D721Med (cell line): ENCODE results near the gene SSH2.

Source experiments
- DNase-seq: peaks from one replicate; pipeline ENCODE4 v3.0.0; 2011; ENCODE audit warnings: low spot score; ENCODE audit not compliant: insufficient read length
- FAIRE-seq: peaks from 2 replicates; lab custom pipeline; 2011; peaks lifted over from hg19 to GRCh38; lab: Jason Lieb, UNC
- CTCF ChIP-seq: IDR thresholded peaks from 2 replicates; pipeline ENCODE4 v1.5.1; 2012; ENCODE audit warnings: mild to moderate bottlenecking, control low read depth; ENCODE audit not compliant: insufficient read depth; ENCODE audit errors: missing control alignments

SSH2 gene

GRCh38 chr17:29723278-29724047 lies 206.6 kb downstream of the SSH2 start:
- FAIRE-seq (no peak), DNase-seq (no peak)
- no peak for TF ChIP-seq CTCF

- DNase-seq (no peak), FAIRE-seq (no peak)
- no peak for TF ChIP-seq CTCF
Measured at GRCh38 chr17:29722411-29723198, 207.4 kb downstream of the SSH2 start.

- no peak for TF ChIP-seq CTCF
- FAIRE-seq (no peak), DNase-seq (no peak)
Measured at GRCh38 chr17:29720551-29720950, 209.5 kb downstream of the SSH2 start.

- no peak for TF ChIP-seq CTCF
- DNase-seq (no peak), FAIRE-seq (no peak)
Measured at GRCh38 chr17:29719469-29719868, 210.6 kb downstream of the SSH2 start.

- no peak for DNase-seq
- FAIRE-seq = no peak
- no peak for TF ChIP-seq CTCF
Measured at GRCh38 chr17:29718446-29719039, 211.5 kb downstream of the SSH2 start.

GRCh38 chr17:29717817-29718216 lies 212.2 kb downstream of the SSH2 start:
- no peak for TF ChIP-seq CTCF
- DNase-seq (no peak), FAIRE-seq (no peak)

- no peak for TF ChIP-seq CTCF
- FAIRE-seq = no peak
- no peak for DNase-seq
Measured at GRCh38 chr17:29716566-29716965, 213.5 kb downstream of the SSH2 start.
